GDM1 (cell line): ENCODE data around the gene SULT2B1.
"Not testable (repeated sequence)": the region's sequence is repeated elsewhere in the genome, so short reads cannot be mapped to it uniquely, and the experiment has no call there.

Source experiments
- DNase-seq: peaks from one replicate; lab custom pipeline; 2025; lab: John Stamatoyannopoulos, UW

SULT2B1 gene

DNA sequence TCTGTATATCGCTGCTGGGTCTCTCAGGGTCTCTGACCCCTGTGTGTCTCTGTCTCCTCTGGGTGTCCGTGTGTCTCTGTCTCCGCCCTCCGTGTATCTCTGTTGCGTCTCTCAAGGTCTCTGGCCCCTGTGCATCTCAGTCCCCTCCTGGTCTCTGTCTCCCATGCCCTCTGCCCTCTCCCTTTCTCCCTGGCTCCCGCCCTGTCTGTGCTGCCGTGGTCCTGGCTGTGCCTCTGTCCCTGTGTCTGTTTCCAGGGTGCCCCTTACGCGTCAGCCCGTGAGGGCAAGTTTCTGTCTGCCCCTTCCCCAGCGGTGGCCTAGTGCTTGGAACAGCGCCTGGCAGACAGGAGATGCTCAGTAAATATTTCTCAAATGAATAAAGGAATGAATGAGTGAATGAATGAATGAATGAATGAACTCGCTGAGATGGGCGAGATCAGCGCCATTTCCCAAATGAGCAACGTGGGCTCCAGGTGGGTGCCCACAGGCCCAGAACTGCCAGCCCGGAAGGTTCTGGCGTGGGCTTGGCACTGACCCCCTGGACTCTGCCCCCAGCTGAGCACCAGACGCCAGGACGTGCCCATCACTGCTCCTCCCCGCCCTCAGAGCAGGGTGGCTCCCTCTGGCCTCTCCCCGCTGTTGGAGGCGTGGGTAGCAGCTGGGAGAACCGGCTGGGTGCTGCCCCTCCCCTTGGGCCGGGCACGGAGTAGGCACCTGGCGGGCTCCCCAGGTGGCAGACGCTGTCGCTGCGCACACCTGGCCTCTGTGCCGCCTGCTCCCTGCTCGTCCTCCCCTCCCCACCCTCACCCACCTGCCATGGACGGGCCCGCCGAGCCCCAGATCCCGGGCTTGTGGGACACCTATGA is at the start of gene SULT2B1:
SULT2B1 (plus strand) TSS at position 736 of the 866 bp plus-strand sequence; CDS start at position 817, 81 bp downstream.
- DNase-seq, result no peak

DNA sequence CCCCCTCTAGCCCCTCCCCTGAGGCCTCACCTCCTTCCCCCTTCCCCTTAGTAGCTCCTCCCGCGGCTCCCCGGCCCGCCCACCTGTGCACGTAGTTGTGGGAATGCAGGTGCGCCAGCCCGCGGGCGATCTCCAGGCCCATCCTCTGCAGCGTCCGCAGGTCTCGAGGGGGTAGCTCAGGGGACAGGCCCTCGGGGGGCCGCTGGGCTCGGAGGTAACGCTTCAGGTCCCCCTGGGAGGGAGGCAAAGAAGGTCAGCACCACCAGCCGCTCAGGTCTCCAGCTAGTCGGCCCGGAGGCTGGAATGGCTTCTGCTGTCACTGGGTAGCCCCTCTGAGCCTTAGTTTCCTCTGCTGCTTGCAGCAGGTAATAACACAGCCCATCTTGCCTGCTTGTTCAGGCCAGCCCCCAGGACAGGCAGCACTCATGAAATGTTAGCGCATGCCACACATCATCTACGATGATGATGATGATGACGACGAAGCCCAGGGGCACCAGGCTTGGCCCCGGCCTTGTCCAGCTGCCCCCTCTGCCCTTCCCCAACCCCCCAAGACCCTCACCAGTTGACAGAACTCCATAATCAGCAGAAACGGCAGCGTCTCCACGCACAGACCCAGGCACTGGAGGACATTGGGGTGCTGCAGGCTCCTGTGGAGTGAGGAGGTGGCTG is 49.5 kb upstream of the SULT2B1 start:
- no peak for DNase-seq

DNA sequence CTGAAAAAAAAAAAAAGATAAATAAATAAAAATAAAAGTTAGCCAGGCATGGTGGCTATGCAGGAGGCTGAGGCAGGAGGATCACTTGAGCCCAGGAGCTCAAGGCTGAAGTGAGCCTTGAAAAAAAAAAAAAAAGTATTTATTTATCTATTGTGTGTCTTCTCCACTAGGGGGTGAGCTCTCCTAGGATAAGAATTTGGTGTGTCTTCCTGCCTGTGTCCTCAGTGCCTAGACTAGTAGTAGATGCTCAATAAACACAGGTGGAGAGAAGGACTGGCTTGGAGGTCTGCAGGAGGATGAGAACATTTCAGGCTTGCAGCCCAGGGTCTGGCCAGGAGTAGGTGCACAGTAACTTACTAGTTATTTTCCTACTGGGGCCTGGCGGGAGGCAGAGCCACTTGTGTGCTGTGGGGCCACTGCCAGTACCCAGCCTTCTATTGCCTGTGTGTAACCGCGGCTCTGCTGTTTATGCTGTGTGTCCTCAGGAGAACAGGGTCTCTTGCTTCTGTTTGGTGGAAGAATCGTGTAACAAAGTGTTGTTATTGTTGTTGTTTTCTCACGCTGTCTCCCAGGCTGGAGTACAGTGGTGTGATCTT is 45.7 kb upstream of the SULT2B1 start:
- DNase-seq, result peak; percentile 29

DNA sequence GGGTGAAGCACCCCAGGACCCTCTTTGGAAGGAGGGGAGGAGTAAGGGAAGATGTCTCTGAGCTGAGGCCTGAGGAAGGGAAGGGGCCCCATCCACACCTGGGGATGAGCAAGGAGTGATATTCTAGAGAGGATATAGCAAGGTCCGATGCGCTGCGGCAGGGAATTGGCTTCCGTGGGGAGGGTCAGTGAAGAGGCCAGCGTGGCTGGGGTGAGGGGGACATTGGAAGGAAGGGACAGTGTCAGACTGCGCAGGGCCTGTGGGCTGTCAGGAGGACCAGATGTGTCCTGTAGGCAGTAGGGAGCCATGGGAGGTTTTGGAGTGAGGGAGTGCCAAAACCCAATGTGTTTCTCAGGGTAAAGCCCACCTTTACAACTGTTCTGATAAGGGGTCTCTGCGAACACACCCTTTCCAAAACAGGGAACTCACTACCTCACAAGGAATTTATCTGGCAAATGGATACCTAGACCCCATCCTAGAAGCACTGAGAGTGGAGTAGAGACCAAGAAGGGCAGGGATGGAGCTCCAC is 44.0 kb upstream of the SULT2B1 start:
- no peak for DNase-seq

DNA sequence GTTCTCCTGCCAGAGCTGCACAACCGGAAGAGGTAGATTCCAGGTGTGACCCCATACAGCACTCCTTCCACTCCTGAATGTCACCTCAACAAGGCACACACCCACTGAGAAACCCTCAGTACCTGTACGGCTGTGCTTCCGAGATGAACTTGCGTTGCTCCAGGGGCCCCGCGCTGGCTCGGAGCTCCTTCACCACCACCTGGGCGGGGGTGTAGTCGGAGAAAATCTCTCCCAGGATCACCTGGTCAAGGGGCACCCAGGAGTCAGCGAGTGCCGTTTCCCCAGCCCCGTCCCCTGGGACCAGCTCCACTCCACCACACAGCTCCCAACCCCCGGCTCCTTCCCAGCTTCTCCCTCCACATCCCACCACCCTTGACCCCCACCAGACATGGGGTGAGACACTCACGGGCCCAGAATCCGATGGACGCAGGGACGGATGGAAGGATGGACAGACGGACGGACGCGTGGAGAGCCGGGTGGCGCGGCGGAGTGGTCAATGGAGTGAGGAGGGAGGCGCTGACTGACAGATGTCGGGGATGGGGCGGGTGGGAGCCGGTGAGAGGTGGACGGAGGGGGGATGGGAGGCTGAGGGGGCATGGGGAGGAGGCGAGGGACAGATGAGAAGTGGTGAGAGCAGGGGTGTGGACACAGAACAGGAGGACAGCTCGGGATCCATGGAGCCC is 43.1 kb upstream of the SULT2B1 start:
- no peak for DNase-seq

DNA sequence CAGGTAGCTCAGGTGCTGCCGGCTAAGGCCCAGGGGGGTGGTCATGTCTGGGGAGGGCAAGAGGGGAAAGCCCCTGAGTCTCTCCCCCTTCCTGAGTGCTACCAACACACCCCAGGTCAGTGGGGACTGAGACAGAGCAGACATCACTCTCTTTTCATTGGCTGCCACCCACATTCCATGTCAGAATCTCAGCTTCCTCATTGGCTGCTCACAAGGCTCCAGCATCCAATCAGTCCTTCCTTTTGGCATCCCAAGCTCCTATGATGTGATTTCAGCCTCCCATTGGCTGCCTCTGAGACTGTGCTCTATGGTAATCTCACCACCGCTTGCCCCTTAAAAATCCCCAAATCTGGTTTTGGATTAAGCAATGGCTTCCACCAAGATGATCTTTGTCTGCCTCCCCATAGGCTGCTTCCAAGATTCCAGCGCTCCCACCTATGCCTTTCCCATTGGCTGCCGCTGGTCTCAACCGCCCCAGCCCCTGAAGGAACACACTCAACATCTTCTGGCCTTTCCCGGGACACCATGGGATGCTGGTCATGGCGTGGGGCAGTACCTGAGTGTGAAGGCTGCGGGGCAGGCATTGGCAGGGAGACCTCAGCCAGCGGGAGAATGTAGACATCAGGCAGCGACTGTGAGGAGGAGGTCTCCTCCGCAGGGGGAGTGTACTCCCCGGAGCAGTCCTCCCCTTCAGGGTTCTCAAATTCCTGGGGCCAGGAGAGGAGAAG is 42.3 kb upstream of the SULT2B1 start:
- no peak for DNase-seq

DNA sequence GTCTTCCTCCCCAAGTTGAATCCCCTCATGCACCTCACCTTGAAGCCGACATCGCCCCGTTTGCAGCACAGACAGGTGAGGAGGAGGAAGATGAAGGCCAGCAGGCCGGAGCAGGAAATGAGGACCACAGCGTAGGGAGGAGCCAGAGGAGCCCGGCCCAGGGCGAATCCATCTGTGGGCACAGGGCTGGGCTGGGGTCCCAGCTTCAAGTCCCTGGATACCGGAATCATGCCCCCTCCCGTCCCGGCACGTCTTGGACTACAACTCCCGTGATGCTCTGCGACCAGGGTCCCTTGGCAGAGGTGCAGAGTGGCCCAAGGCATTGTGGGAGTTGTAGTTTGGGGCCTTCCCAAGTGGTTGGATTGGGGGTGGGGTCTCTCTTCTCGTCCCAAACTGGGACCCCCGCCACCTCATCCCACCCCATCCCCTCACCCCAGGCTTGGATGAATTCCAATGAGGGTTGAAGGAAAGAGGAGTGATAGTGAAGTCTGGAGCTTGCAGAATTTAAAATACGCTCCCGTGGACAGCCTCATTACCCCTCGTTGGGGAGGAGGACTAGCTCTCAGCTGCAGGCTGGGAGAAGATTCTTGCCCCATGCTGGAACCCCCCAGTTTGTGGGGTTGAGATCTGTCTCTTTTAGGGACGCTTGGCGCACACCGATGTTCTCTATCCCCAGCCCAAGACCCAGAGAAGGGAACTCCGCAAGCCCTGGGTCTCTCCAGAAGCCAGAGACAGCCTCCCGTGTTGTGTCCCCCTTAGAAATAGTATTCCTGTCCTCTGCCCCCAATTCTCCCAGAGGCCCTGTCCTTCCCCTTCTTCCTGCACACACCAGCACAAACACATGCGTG is 41.3 kb upstream of the SULT2B1 start:
- DNase-seq, result peak; percentile 4

DNA sequence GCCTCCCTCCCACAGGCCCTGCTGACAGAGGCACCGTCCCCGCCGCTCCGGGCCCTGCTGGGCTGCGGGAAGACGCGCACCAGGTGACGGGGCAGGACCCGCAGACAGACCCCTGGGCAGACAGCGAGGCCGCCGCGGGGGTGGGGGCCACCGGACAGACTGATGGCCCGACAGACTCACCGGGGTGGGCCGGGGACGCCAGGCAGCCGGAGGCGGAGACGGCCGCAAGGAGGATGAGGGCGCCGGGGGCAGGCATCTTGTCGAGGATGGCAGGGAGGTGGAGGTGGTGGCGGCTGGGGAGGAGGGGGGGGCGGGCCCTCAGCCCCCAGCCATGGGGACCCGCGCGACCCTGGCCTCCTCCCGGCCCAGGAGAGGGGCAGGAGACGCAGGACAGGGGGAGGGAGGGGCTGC is 40.6 kb upstream of the SULT2B1 start:
- no peak for DNase-seq

DNA sequence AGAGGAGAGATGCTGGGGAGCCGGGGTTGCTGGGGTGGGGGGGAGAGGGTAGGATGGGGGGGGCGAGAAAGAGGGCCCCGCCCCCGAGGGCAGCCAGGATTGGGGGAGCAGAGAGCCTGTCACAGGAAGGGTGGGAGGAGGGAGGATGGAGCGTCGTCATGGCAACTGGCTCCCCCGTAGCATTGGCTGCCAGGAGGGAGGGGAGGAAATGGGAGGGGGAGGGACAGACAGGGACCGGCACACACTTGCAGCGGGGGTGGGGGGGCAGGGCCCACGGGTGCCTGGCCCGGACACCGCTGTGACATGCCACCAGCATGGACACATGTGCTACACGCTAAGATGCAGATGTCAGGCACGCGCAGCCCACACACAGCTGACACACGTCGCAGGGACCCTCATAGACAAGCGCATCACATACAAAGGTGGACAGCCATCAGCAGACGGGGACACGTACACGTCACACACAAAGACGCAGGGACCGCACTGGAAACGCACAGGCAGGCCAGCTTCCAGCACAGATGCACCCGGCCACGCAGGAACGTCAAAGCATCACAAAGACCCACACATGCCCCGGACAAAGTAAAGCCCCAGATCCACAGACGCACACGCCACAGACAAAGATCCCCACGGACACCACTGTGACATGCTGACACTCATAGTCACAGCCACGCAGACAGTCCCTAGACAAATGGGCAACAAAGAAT is 40.0 kb upstream of the SULT2B1 start, which contains the start of gene LMTK3:
LMTK3 (minus strand) TSS at position 36 of the 704 bp plus-strand sequence. CDS start 259 bp downstream, outside the sequence.
- DNase-seq, result no peak

DNA sequence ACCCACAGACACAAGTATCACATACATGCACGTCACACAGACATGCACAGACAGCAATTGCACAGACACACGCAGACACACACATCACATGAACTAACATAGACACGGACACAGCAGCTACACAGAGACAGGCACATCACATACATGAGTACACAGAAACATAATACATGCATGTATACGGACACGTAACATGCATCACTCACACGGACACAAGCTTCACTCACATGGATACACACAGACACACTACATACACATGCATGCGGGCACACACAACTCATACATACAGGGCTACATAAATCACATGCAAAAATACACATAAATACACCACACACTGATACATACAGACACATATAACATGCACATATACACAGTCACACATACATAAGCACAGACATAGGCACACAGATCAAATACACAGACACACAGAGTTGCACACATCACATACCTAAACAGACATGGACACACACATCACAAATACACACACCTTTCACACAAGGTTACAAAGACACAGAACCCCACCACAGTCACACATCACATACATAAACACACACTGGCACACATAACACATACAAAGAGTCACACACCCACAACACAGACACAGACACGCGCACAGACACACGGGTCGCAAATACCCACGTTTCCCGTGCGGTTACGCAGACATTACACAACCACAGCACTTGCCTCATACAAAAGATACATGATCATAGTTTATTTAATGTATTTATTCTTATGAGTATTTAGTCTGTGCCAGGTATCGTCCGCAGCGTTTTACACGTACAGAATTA is 39.3 kb upstream of the SULT2B1 start:
- DNase-seq, result no peak

DNA sequence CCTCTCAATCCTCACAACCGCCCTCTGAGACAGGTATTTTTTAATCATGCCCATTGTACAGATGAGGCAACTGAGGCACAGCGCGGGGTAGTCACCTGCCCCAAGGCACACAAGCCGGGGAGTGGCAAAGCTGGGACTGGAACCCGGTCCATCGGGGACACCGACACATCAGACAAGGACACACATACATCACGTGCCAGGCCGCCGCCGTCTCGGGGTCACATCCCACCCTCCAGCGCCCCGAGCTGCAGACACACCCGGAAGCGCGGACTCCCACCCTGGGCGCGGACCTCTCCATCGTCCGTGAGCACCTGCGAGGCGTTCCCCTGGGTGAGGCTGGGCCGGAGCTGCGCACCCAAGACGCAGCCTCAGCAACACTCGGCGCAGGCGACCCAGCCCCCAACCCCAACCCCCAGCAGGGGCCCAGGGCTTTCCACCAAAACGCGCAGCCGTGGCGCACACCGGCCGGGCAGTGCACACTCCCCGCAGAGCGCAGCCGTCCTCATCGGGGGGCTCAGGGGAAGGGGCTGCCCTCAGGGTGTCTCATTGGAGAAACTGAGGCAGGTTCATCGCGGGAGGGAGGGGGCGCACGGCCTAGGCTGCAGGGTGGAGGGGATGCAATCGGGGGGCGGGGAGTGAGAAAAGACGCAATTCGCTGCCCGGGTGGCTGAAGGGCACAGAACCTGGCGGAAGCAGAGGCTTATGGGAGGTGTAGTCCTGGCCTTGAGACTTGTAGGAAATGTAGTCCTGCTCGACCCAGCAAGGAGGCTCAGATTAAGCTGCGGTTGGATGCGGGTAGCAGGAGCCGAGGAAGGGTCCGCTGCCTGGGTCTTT is 38.5 kb upstream of the SULT2B1 start:
- peak; percentile 52 for DNase-seq

DNA sequence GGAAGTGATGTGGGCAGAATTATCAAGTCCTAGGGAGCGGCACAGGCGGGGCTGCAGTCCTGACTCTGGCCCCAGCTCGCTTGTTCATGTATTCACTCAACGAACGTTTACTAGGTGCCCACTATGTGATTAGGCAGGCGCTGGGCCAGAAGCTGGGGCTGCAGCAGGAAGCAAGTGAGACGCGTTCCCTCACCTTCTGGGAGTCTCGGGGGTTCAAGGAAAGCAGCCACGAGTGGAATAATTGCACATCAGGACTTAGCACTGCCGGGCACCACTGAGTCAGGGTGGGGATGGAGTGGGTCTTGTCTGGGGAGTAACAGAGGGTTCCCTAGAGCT is 37.9 kb upstream of the SULT2B1 start:
- DNase-seq, result no peak

DNA sequence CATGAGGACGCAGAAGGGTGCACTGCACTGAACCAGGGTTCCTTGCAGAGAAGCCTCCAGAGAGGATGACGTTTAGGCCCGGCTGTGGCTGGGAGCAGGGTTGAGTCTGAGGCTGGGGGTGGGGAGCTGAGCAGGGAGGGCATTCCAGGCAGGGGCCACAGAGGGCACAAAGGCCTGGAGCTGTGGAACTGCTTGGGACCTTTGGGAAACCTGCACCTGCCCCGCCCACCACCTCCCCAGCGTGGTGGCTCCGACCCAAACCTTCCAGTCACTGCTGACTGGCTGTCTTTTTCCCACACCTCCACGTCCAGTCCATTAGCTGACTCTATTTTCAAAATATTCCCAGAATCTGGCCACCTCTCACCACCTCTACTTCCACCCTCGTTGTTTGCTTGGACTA is 35.4 kb upstream of the SULT2B1 start:
- DNase-seq, result no peak

DNA sequence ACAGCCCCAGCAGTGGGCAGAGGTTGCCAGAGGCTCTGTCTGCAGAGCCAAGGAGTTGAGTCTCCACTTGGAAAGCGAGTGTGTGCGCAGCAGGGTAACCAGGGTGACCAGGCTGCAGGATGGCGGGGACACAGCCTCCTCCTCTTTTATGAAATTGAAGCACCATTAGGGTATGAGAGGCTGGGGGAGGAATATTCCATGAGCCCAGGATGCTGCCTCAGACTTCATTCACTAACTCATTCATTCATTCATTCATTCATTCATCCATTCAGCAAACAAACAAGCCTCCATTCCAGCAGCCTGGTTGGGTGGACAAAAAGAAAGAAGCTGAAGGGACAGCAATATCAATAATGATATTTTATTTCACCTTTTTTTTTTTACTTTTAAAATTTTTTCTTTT is 33.8 kb upstream of the SULT2B1 start:
- DNase-seq, result no peak

DNA sequence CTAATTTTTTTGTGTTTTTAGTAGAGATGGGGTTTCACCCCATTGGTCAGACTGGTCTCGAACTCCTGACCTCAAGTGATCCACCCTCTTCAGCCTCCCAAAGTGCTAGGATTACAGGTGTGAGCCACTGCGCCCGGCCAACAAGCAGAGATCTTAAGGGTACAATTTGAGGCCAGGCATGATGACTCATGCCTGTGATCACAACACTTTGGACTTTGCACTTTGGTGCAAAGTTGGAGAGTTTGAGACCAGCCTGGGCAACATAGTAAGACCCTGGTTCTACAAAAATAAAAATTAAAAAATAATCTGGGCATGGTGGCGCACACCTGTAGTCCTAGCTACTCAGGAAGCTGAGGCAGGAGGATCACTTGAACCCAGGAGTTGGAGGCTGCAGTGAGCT is 32.5 kb upstream of the SULT2B1 start:
- DNase-seq, result not testable (repeated sequence)

DNA sequence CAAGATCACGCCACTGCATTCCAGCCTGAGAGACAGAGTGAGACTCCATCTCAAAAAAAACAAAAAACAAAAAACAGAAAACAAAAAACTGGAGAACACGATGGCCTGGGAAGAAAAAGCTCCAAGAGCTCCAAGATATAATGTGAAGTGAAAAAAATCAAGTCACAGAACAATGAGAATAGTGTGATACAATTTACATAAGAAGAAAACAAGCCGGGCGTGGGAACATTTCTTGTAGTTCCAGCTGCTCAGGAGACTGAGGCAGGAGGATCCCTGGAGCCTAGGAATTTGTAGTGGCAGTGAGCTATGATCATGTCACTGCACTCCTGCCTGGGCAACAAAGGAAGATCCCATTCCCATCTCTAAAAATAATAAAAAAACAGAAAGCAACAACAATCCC is 31.8 kb upstream of the SULT2B1 start:
- no peak for DNase-seq

DNA sequence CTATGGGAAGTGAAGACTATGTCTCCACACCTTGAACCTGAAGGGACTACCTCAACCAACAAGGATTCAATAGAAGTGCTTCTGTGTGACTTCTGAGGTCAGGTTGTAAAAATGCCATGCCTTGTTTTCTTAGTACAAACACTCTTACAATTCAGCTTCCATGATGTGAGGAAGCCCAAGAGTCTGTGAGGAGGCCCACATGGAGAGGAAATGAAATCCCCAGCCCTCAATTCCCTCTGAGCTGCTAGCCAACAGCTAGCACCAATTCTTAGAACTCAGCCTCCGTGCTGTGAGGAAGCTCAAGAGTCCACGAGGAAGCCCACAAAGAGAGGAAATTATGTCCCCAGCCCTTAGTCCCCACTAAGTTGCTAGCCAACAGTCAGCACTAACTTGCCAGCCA is 27.8 kb upstream of the SULT2B1 start:
- DNase-seq, result no peak

DNA sequence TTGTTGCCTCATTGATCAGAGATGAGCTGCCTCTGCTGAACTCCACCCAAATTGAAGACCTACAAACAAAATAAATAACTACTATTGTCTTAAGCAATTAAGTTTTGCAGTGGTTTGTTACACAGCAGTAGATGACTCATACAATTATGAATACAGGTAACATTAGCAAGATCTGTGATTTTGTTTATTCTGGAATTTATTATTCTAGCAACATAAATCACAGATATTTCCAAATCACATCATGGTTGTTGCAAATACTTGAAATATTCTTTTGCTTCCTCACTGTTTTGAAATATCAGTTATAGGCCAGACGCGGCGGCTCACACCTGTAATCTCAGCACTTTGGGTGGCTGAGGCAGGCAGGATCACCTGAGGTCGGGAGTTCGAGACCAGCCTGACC is 27.2 kb upstream of the SULT2B1 start:
- DNase-seq, result no peak
